HS-5 (cell line): ENCODE results near the gene DPP9.

ENCODE experiments used
- DNase-seq: peaks from one replicate; pipeline ENCODE4 v3.0.0-alpha.2; 2012; ENCODE audit warnings: low read depth

The DPP9 gene

DNA sequence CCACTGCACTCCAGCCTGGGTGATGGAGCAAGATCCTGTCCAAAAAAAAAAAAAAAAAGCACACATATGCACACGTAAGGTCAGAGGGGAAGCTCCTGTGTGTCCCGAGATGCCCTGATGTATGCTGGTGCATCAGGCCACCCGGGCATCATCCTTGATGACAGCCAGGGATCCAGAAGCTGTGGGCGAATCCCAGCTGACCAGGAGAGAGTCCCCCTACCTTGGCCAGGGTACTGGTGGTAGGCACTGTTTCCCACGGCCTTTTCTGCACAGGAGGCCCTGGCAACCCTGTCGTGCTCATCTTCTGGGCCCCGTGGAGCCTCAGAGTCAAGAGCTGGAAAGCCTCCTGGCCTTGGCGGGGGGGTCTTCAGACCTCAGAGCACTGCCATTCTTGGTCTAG, 67.5 kb downstream of the DPP9 start:
- no peak for DNase-seq

DNA sequence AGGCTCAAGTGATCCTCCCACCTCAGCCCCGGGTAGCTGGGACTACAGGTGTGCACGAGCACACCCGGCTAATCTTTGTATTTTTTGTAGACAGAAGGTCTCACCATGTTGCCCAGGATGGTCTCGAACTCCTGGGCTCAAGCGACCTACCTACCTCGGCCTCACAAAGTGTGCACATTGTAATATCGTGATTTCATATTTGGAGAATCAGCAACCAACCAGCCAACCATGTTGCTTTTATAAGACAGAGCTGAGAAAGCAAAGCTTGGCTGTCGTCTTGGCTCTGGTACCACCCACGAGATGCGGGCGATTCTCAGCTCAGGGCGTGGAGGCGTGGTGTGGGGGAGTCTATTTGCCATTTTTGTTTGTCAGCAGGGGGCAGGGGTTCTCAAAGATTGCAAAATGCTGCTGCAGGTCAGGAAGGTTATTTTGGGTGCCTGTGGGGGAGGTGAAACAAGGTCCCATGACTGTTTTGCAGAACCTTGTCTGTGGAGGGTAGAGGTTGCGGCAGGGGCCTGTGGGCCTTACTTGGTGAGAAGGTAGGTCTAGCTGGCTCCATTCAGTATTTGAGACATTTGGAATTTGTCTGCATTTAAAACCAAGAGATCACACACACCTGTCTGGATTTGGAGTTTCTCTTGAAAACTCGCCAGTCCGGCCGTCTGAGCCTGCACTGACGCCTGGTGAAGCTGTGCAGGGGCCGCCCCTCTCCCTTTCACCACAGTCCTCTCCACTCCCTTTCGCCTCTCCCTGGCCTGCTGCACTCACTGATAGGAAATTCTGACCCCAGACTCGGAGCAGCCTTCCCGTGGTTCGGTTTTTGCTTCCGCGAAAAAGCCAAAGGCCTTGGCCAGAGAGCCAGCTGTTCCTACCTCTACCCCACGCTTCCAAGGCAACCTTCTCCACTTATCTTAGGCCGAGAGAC, 68.9 kb downstream of the DPP9 start:
- DNase-seq = no peak

DNA sequence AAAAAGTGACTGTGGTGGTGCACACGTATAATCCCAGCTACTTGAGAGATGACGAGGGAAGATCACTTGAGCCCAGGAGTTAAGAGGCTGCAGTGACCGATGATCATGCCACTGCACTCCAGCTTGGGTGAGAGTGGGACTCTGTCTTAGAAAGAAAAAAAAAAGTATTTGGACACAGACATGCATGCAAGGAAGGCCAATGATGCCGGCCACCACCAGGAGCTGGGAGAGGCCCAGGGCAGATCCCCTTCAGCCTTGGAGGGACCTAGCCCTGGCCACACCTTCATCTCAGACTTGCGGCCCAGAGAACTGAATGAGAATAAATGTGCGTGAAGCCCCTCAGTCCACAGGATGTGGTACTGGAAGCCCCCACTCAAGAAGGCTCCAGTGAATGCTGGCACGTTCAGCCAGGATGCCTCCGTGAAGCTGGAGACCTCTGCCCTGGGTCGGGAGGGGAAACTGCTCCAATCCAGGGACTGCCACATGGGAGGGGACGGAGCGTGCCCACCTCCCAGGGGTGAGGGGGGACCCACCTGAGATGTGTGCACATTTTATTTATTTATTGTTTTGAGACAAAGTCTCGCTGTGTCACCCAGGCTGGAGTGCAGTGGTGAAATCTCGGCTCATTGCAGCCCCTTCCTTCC, 69.7 kb downstream of the DPP9 start:
- DNase-seq = no peak

DNA sequence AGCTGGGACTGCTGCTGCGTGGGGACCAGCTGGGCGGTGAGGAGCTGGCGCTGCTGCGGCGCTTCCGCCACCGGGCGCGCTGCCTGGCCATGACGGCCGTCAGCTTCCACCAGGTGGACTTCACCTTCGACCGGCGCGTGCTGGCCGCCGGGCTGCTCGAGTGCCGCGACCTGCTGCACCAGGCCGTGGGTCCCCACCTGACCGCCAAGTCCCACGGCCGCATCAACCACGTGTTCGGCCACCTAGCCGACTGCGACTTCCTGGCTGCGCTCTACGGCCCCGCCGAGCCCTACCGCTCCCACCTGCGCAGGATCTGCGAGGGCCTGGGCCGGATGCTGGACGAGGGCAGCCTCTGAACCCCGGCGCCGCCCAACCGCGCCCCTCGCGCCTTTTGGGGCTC, 71.6 kb downstream of the DPP9 start:
- no peak for DNase-seq

- no peak for DNase-seq
Observed at GRCh38 chr19:4650159-4650558, 73.5 kb downstream of the DPP9 start.

- no peak for DNase-seq
Observed at GRCh38 chr19:4649392-4650047, 74.1 kb downstream of the DPP9 start.

DNA sequence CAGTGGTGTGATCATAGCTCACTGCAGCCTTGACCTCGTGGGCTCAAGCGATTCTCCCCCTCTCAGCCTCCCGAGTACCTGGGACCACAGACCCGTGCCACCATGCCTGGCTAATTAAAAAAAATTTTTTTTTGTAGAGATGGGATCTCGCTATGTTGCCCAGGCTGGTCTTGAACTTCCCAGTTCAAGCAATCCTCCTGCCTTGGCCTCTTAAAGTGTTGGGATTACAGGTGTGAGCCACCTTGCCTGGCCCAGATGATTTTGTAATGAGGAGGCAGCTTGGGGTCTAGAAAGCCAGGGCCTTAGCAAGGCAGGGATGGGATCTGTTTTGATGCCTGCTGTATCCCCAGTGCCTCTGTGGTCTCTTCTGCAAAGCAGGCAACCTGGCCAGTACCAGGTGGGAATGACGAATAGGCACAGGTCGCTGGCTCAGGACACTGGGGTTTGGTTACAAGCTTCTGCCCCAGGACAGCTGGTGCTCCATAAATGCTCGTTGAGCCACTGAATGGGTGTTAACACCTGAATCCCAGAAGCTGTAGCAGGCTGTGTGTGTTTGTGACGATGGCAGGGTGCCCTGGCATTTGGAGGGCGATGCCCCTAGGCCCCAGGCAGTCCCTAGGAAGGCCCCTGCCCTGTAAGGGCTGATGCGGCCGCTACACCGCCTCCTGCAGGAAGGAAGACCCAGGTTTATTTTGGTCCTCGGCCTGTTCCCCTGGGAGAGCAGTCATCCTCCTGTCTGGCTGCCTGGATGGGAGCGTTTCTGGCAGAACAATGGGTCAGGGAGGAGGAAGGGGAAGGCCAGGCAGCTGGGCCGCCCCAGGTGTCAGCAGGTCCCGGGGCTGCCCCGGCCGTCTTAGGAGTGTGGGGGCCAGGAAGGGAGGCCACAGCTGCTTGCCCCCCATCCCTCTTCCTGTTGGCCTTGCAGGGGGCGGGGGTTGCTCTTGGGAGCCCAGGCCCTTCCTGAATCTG, 75.7 kb downstream of the DPP9 start:
- no peak for DNase-seq

- no peak for DNase-seq
Observed at GRCh38 chr19:4645718-4646117, 77.9 kb downstream of the DPP9 start.

DNA sequence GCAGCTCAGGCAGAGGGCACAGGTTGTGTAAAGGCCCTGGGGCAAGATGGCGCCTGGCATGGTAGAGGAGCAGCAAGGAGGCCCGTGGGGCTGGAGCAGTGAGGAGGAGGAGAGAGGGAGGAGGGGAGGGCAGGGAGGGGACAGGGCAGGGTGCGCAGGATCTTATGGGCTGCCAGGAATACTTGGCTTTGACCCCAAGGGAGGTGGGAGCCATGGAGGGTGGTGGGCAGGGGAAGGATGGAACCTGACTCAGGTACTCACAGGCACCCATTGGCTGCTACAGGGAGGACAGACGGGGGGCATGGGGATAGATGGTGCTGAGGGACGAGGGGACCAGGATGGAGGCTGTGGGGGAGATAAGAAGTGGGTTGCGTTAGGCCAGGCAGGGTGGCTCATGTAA, 81.0 kb downstream of the DPP9 start:
- no peak for DNase-seq

GRCh38 chr19:4641132-4641531, 82.5 kb downstream of the DPP9 start:
- DNase-seq = no peak

DNA sequence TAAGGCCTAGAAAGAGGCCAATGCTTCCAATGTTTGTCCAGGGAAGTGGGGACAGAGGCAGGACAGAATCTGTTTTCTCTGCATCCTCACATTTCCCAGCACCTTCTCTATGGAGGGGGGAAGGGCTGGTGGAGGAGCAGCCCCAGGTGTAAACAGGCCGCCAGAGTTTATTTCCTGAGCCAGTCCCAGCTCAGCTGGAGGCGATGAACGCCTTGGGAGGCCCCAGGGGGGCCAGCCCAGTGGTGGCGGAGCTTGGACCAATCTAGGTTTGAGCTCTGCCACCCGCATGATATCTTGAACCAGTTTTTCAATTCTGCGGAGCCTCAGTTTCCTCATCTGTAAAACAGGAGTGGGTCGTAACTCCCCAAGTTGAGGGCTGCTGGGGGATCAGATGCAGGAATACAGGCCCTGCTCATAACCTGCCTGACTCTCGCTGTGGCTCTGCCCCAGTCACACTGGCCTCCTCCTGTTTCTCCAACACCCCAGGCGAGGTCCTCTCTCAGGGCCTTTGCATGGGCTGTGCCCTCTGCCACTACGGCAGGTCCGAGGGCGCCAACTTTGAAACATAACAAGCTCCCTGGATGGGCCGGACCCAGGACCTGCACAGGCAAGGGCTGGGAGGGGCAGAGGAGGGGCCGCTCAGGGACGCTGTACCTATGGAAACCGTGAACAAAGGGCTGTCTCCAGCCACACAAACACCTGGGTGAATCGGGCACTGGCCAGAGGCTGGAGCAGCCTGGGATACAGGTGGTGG, 83.2 kb downstream of the DPP9 start:
- no peak for DNase-seq

GRCh38 chr19:4639531-4640246, 84.0 kb downstream of the DPP9 start:
- no peak for DNase-seq

DNA sequence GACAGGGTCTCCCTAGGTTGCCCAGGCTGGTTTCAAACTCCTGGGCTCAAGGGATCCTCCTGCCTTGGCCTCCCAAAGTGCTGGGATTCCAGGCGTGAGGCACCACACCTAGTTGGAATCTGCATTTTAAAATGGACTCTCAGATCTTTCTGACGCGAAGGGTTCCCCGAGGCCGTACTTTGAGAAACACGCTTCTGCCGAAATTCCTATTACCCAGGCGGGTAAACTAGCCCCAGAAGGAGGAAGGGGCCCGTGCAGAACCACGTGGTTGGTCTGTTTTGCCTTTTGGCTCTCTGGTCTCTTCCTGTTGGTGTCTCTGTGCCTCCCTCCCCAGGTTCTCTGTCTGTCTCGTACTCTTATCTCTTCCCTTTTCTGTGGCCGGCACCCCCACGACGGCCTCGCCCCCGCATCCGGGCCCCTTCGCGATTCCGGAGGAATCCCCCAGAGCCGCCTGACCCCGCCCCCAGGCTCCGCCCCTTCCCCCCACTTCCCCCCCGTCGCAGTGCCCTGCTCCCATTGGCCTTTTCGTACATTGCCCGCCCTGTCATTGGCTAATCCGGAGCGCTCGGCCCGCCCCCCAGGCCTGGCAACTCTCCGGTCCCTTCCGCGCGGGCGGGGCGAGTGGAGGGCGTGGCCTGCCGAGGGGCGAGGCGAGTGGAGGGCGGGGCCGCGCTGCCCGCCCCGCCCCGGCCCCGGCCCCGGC, 84.7 kb downstream of the DPP9 start, which contains the start of gene TNFAIP8L1:
TSS of gene TNFAIP8L1 (plus strand) at position 689 of the 703 bp plus-strand sequence. CDS start 12,354 bp downstream, outside the sequence.
- peak; percentile 73 for DNase-seq

- no peak for DNase-seq
Observed at GRCh38 chr19:4638317-4638716, 85.3 kb downstream of the DPP9 start.

GRCh38 chr19:4636761-4637160, 86.9 kb downstream of the DPP9 start:
- no peak for DNase-seq

- DNase-seq = no peak
Observed at GRCh38 chr19:4636151-4636717, 87.4 kb downstream of the DPP9 start.

- DNase-seq = no peak
Observed at GRCh38 chr19:4635754-4636116, 87.9 kb downstream of the DPP9 start.

- DNase-seq = peak; percentile 63
Observed at GRCh38 chr19:4633140-4633967, 90.3 kb downstream of the DPP9 start.
